OCI-LY1 (cell line): ENCODE measurements around the gene ARL3.

Experiments
- CTCF ChIP-seq: fragments of 200-600 bp; sonication (generic), shearing (Covaris generic); IDR thresholded peaks from 2 replicates; pipeline ENCODE4 v1.5.1; 2017; ENCODE audit warnings: mild to moderate bottlenecking, antibody characterized with exemption, low read length, moderate library complexity, mixed read lengths
- EZH2 ChIP-seq: fragments of 200-600 bp; sonication (generic), shearing (Covaris generic); IDR thresholded peaks from 2 replicates; pipeline ENCODE4 v1.8.0; 2017; ENCODE audit warnings: borderline replicate concordance, mixed run types, mild to moderate bottlenecking, antibody characterized with exemption, low read length, moderate library complexity, mixed read lengths

DNA sequence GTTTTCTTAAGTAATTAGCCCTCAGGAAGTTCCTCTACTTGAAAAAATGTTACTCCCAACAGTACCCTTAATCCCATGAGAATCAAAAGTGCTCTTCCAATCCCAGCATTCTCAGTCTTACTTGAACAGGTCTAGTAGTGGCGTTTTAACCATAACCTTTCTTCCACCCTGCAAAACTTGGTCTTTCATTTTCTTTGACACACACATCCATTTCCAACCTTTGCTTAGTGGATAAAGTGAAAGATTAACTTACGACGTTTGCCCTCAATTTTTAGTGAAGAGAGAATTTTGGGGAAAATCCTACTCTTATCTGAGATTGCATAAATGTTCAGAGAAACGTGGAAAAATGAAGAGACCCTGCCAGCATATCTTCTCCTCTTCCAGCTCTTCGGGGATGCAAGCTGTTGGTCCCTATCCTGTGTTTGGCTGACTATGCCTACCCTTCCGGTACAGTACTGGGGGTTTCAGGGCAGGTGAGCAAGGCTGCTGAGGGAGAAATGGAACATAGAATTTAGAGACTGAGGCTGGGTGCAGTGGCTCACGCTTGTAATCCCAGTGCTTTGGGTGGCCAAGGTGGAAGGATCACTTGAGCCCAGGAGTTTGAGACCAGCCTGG lies 48.3 kb upstream of the ARL3 start:
- TF ChIP-seq EZH2 (no peak), CTCF (no peak)
